Measurements from ENCODE around the gene HPS1. TPM values are rescaled to one million over a fixed set of nuclear protein-coding genes. Genes with fewer than 3 reads are reported as not detected.

The HPS1 gene
- total RNA-seq, 2 experiments from 2014 or later: 51.9 to 52.1 TPM

DNA sequence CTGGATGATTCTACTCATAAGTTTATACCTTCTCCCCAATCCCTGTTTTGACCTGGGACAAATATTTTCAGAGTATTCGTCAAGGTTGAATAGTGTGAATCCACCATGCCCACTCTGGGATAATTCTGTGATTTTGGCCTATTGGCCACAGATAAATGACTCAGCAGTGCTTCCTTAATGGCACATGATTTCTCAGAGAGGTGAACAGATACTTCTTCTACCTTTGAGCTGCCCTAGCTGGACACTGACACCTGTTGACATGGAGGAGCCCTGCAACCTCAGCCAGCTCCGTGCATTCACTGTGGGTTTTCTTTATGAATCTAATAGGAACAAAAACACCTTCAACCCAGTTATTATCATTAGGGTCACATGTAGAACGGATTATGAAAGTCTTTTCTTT, 40.9 kb upstream of the HPS1 start:
- intact Hi-C loops (cut with micrococcal nuclease): no loop called here
- ChIA-PET POLR2A (no interaction called here), CTCF (interaction anchor here (0.7 kb wide), 1 partner anchor 21 kb away, joined by 3 read pairs; no protein-coding TSS in a partner anchor)
- H3K36me3 Mint-ChIP-seq (ENCODE audit: low read depth): no peaks in the 10 kb centered on the region
- no peak for DNase-seq
- ATAC-seq: no peak
- H3K27me3 Mint-ChIP-seq: peaks cover 4% of the 10 kb centered on the region
- TF ChIP-seq, protein P1, sequence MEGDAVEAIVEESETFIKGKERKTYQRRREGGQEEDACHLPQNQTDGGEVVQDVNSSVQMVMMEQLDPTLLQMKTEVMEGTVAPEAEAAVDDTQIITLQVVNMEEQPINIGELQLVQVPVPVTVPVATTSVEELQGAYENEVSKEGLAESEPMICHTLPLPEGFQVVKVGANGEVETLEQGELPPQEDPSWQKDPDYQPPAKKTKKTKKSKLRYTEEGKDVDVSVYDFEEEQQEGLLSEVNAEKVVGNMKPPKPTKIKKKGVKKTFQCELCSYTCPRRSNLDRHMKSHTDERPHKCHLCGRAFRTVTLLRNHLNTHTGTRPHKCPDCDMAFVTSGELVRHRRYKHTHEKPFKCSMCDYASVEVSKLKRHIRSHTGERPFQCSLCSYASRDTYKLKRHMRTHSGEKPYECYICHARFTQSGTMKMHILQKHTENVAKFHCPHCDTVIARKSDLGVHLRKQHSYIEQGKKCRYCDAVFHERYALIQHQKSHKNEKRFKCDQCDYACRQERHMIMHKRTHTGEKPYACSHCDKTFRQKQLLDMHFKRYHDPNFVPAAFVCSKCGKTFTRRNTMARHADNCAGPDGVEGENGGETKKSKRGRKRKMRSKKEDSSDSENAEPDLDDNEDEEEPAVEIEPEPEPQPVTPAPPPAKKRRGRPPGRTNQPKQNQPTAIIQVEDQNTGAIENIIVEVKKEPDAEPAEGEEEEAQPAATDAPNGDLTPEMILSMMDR (IDR thresholded peaks at IDR 0.05): no peak
- no peak overlapping the region for H3K4me3 Mint-ChIP-seq
- H3K4me1 Mint-ChIP-seq (ENCODE audit: low read depth): peaks cover under 1% of the 10 kb centered on the region
- no peaks in the 10 kb centered on the region for H3K9me3 Mint-ChIP-seq
- no peak overlapping the region for H3K27ac Mint-ChIP-seq

- no peak for ATAC-seq
- peaks cover 4% of the 10 kb centered on the region for H3K27me3 Mint-ChIP-seq
- H3K4me1 Mint-ChIP-seq (ENCODE audit: low read depth): peaks cover 4% of the 10 kb centered on the region
- CTCF ChIA-PET: no interaction called here
- no peaks in the 10 kb centered on the region for H3K9me3 Mint-ChIP-seq
- H3K4me3 Mint-ChIP-seq: no peak overlapping the region
- intact Hi-C loops (cut with micrococcal nuclease): no loop called here
- no peak for DNase-seq
- TF ChIP-seq, protein P1 (IDR thresholded peaks at IDR 0.05): no peak
- POLR2A ChIA-PET: no interaction called here
- H3K27ac Mint-ChIP-seq: no peak overlapping the region
- H3K36me3 Mint-ChIP-seq (ENCODE audit: low read depth): no peaks in the 10 kb centered on the region
Observed at GRCh38 chr10:98486421-98486820, 39.7 kb upstream of the HPS1 start.

GRCh38 chr10:98485959-98486358, 39.2 kb upstream of the HPS1 start:
- CTCF ChIA-PET: no interaction called here
- H3K27me3 Mint-ChIP-seq: peaks cover 4% of the 10 kb centered on the region
- intact Hi-C loops (cut with micrococcal nuclease): no loop called here

GRCh38 chr10:98483658-98484057, 36.9 kb upstream of the HPS1 start:
- no peak for ATAC-seq
- POLR2A ChIA-PET: no interaction called here

More at GRCh38 chr10:98485959-98486358, 39.2 kb upstream of the HPS1 start:
- DNase-seq (no peak), ATAC-seq (no peak)
- POLR2A ChIA-PET: no interaction called here
- peaks cover 4% of the 10 kb centered on the region for H3K4me1 Mint-ChIP-seq (ENCODE audit: low read depth)
- no peak overlapping the region for H3K4me3 Mint-ChIP-seq
- H3K36me3 Mint-ChIP-seq (ENCODE audit: low read depth): no peaks in the 10 kb centered on the region
- H3K9me3 Mint-ChIP-seq: no peaks in the 10 kb centered on the region
- no peak overlapping the region for H3K27ac Mint-ChIP-seq
- TF ChIP-seq, protein P1 (IDR thresholded peaks at IDR 0.05): no peak

DNA sequence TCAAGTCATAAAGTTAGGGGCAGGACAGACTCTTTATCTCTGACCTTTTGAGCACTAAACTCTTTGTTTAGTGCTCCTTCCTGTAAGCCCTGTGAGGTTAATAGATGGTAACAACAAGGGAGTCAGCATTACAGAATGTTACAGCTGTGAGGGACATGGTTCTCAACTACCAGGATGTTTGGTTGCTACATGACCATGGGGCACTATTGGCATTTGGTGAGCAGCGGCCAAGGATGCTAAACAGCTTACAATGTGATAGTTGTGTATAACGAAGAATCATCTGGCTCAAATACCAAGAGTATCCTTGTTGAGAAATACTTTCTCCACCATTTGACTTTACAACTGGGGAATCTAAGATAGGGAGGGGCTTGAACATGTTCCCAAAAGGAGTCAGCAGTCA, 35.4 kb upstream of the HPS1 start:
- H3K27me3 Mint-ChIP-seq: no peaks in the 10 kb centered on the region
- H3K27ac Mint-ChIP-seq: no peak overlapping the region
- peaks cover 6% of the 10 kb centered on the region for H3K4me1 Mint-ChIP-seq (ENCODE audit: low read depth)
- TF ChIP-seq, protein P1 (IDR thresholded peaks at IDR 0.05): no peak
- intact Hi-C loops (cut with micrococcal nuclease): no loop called here
- H3K4me3 Mint-ChIP-seq: no peak overlapping the region
- CTCF ChIA-PET: interaction anchor here (1.1 kb wide), 1 partner anchor 15 kb away, joined by 5 read pairs; no protein-coding TSS in a partner anchor
- no peaks in the 10 kb centered on the region for H3K36me3 Mint-ChIP-seq (ENCODE audit: low read depth)
- DNase-seq: no peak
- H3K9me3 Mint-ChIP-seq: no peaks in the 10 kb centered on the region
- POLR2A ChIA-PET: no interaction called here
- no peak for ATAC-seq

More at GRCh38 chr10:98483658-98484057, 36.9 kb upstream of the HPS1 start:
- intact Hi-C loops (cut with micrococcal nuclease): no loop called here
- DNase-seq: no peak
- Mint-ChIP-seq H3K4me3 (no peak overlapping the region), H3K4me1 (ENCODE audit: low read depth) (peaks cover 4% of the 10 kb centered on the region), H3K27me3 (no peaks in the 10 kb centered on the region), H3K27ac (no peak overlapping the region), H3K9me3 (no peaks in the 10 kb centered on the region), H3K36me3 (ENCODE audit: low read depth) (no peaks in the 10 kb centered on the region)
- CTCF ChIA-PET: no interaction called here
- TF ChIP-seq, protein P1 (IDR thresholded peaks at IDR 0.05): no peak
